GM12891 (cell line): Measurements from ENCODE around the gene LMBRD1.
"Not testable (repeated sequence)": the region's sequence is repeated elsewhere in the genome, so short reads cannot be mapped to it uniquely, and the experiment has no call there.

Experiments
- POLR2A ChIP-seq: IDR thresholded peaks from 2 replicates; pipeline ENCODE4 v1.6.1; 2011; ENCODE audit warnings: low read depth, low read length, control low read depth
- POLR2AphosphoS5 ChIP-seq: IDR thresholded peaks from 2 replicates; pipeline ENCODE4 v1.6.1; 2011; ENCODE audit warnings: low read depth, low read length, control low read depth
- SPI1 ChIP-seq: IDR thresholded peaks from 2 replicates; pipeline ENCODE4 v1.6.1; 2011; ENCODE audit warnings: low read depth, low read length, control low read depth
- TAF1 ChIP-seq: IDR thresholded peaks from 2 replicates; pipeline ENCODE4 v1.6.1; 2011; ENCODE audit warnings: low read depth, low read length, control low read depth

DNA sequence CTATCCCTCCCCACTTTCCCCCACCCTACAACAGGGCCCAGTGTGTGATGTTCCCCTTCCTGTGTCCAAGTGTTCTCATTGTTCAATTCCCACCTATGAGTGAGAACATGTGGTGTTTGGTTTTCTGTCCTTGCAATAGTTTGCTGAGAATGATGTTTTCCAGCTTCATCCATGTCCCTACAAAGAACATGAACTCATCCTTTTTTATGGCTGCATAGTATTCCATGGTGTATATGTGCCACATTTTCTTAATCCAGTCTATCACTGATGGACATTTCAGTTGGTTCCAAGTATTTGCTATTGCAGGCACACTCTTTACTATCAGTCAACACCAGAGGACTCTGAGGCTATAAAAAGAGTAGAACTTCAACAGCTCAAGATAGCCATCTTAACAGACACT, 2.0 kb upstream of the LMBRD1 start:
- not testable (repeated sequence) for TF ChIP-seq TAF1, POLR2A, POLR2AphosphoS5, SPI1
